Measurements from ENCODE around the gene MTPN. TPM values are rescaled to one million over a fixed set of nuclear protein-coding genes. Genes with fewer than 3 reads are reported as not detected.

The MTPN gene
- total and polyA plus RNA-seq, 9 donors: 54.0 to 115 (median 83.8) TPM

DNA sequence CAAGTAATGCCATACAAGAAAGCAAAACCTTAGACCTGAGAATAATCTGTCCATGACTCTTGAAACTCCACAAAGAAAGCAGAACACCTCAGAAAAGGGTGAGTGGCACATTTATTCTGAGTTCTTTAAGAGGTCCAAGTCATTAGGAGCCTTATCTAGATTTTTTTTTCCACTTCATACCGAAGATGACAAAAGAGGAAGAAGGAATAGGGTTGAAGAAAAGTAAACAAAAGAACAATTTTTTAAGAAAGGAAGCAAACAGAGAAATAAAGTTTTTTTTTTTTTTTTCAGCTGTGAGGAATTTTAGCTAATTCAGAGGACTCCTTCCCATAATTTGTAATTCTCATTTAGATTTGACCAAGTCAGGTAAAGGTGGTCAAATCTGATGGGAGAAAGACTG, 13.1 kb upstream of the MTPN start:
- intact Hi-C loops (cut with DNase I): no loop called here
- H3K4me1 ChIP-seq (ENCODE audit: insufficient read depth): no peaks in the 10 kb centered on the region
- H3K9me3 ChIP-seq: no peaks in the 10 kb centered on the region
- 28 to 45% (median 43%) methylated on average over 1 of the region's 1 CpG for WGBS, 3 donors
- H3K27me3 ChIP-seq: no peaks in the 10 kb centered on the region
- H3K27ac ChIP-seq: no peak overlapping the region
- DNase-seq: no peak
- no peaks in the 10 kb centered on the region for H3K36me3 ChIP-seq
- H3K4me3 ChIP-seq: no peak overlapping the region
- TF ChIP-seq CTCF (IDR thresholded peaks at IDR 0.05) (no peak), EP300 (IDR thresholded peaks at IDR 0.05) (no peak), POLR2A (IDR thresholded peaks at IDR 0.05) (no peak)

DNA sequence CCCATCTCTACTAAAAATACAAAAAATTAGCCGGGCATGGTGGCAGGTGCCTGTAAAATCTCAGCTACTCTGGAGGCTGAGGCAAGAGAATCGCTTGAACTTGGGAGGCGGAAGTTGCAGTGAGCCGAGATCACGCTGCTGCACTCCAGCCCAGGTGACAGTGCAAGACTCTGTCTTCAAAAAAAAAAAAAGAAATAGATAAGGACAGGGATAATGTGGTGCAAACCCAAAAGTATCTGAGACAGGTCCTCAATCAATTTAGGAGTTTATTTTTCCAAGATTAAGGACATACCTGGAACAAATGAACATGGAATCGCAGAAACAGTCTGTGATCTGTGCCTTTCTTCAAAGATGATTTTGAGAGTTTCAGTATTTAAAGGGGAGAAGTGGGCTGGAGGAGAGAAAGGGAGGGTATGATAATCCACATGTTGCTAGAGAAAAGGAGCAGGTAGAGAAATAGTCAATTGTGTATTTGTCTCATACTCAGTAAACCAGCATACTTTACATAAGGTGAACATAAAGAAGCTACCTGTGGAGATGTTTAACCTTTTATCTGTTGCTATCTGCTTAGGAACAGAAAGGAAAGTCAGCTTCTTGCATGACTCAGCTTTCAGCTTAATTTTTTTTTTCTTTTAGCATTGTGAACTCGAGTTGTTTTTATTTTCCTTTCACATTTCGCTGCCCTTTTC, 4.9 kb upstream of the MTPN start:
- H3K4me3 ChIP-seq: no peak overlapping the region
- WGBS, 3 donors: 80% methylated on average over 8 of the region's 8 CpGs
- no peaks in the 10 kb centered on the region for H3K9me3 ChIP-seq
- H3K4me1 ChIP-seq (ENCODE audit: insufficient read depth): no peaks in the 10 kb centered on the region
- intact Hi-C loops (cut with DNase I): loop anchor here in 1 of 4 donors (10.0 kb wide), 1 partner anchor 317 kb away; the partner anchor contains the start of gene STMP1
- H3K27ac ChIP-seq: no peak overlapping the region
- no peaks in the 10 kb centered on the region for H3K36me3 ChIP-seq
- DNase-seq: no peak
- no peaks in the 10 kb centered on the region for H3K27me3 ChIP-seq
- no peak for TF ChIP-seq CTCF (IDR thresholded peaks at IDR 0.05)
- TF ChIP-seq EP300 (IDR thresholded peaks at IDR 0.05): no peak
- no peak for TF ChIP-seq POLR2A (IDR thresholded peaks at IDR 0.05)

DNA sequence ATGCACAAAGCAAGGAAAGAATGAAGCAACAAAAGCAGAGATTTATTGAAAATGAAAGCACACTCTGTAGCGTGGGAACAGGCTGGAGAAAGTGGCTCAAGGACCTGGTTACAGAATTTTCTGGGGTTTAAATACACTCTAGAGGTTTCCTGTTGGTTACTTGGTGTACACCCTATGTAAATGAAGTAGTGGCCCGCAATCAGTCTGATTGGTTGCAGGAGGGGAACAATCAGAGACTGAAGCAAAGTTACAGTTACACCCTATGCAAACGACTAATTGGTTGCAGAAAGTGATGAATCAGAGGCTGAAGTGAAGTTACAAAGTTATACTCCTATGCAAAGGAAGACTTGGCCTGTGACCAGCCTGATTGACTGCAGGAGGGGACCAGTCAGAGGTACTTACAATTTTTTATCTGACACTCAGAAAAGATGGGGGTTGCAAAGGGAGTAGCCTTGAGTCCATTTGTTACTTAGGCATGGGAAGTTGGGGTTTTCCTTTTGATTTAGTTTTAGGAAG, 3.6 kb upstream of the MTPN start:
- 60 to 73% (median 69%) methylated on average over 3 of the region's 3 CpGs for WGBS, 3 donors
- DNase-seq: no peak
- intact Hi-C loops (cut with DNase I): loop anchor here in 1 of 4 donors (10.0 kb wide), 1 partner anchor 316 kb away; the partner anchor contains the start of gene STMP1
- TF ChIP-seq POLR2A (IDR thresholded peaks at IDR 0.05) (no peak), EP300 (IDR thresholded peaks at IDR 0.05) (no peak), CTCF (IDR thresholded peaks at IDR 0.05) (no peak)
- Histone ChIP-seq H3K27me3 (no peaks in the 10 kb centered on the region), H3K4me1 (ENCODE audit: insufficient read depth) (peaks cover 2% of the 10 kb centered on the region), H3K4me3 (no peak overlapping the region), H3K9me3 (no peaks in the 10 kb centered on the region), H3K36me3 (no peaks in the 10 kb centered on the region), H3K27ac (no peak overlapping the region)

GRCh38 chr7:135980012-135980551, 2.9 kb upstream of the MTPN start:
- Histone ChIP-seq H3K27ac (no peak overlapping the region), H3K9me3 (no peaks in the 10 kb centered on the region), H3K27me3 (no peaks in the 10 kb centered on the region), H3K4me3 (no peak overlapping the region), H3K4me1 (ENCODE audit: insufficient read depth) (peaks cover 6% of the 10 kb centered on the region), H3K36me3 (no peaks in the 10 kb centered on the region)
- DNase-seq: no peak
- 59 to 74% (median 69%) methylated on average over 2 of the region's 2 CpGs for whole genome bisulfite sequencing, 3 donors
- intact Hi-C loops (cut with DNase I): loop anchor here in 1 of 4 donors (10.0 kb wide), 1 partner anchor 315 kb away; the partner anchor contains the start of gene STMP1
- TF ChIP-seq CTCF (IDR thresholded peaks at IDR 0.05) (no peak), EP300 (IDR thresholded peaks at IDR 0.05) (no peak), POLR2A (IDR thresholded peaks at IDR 0.05) (no peak)

Measured in ovary (tissue), 9 donors.